Neural cell (in vitro differentiated cells): ENCODE results near the gene ZNF618. TPM values are rescaled to one million over a fixed set of nuclear protein-coding genes. Genes with fewer than 3 reads are reported as not detected.

Source experiments
- H2AFZ ChIP-seq: fragments of 200-600, 300-800 bp; sonication (generic), shearing (Covaris generic); 2 replicates; pipeline ENCODE4 v1.6.0; 2014; ENCODE audit warnings: low read depth, mild to moderate bottlenecking, antibody characterized with exemption, low read length, moderate library complexity
- H3F3A ChIP-seq: fragments of 200-600 bp; shearing (Covaris generic); 2 replicates; pipeline ENCODE4 v1.6.1; 2016; ENCODE audit warnings: mild to moderate bottlenecking, moderate library complexity, mixed read lengths, antibody characterized with exemption, low read length; ENCODE audit not compliant: insufficient read depth, poor library complexity, severe bottlenecking
- H3K27ac ChIP-seq: fragments of 200-600, 300-800 bp; sonication (generic), shearing (Covaris generic); 2 replicates; pipeline ENCODE4 v1.5.1; 2014; ENCODE audit warnings: mild to moderate bottlenecking, low read length, moderate library complexity
- H3K27me3 ChIP-seq: fragments of 300-800, 200-600 bp; sonication (generic), shearing (Covaris generic); 2 replicates; pipeline ENCODE4 v1.6.0; 2014; ENCODE audit warnings: mild to moderate bottlenecking, low read depth, low read length, moderate library complexity; ENCODE audit not compliant: insufficient read depth
- H3K36me3 ChIP-seq: fragments of 300-800, 200-600 bp; sonication (generic), shearing (Covaris generic); 2 replicates; pipeline ENCODE4 v1.5.1; 2014; ENCODE audit warnings: mild to moderate bottlenecking, antibody characterized with exemption, low read length, moderate library complexity; ENCODE audit not compliant: insufficient read depth
- H3K4me2 ChIP-seq: fragments of 300-800, 200-600 bp; sonication (generic), shearing (Covaris generic); 2 replicates; pipeline ENCODE4 v1.6.0; 2014; ENCODE audit warnings: mild to moderate bottlenecking, low read length
- H3K4me3 ChIP-seq: fragments of 300-800, 200-600 bp; sonication (generic), shearing (Covaris generic); 2 replicates; pipeline ENCODE4 v1.5.1; 2014; ENCODE audit warnings: mild to moderate bottlenecking, low read length, moderate library complexity
- H3K79me2 ChIP-seq: fragments of 200-600 bp; shearing (Covaris generic); replicated peaks from 2 replicates; pipeline ENCODE4 v1.6.0; 2014; ENCODE audit warnings: mild to moderate bottlenecking, low read length, moderate library complexity; ENCODE audit not compliant: insufficient read depth
- H3K9ac ChIP-seq: fragments of 300-800, 200-600 bp; sonication (generic), shearing (Covaris generic); 2 replicates; pipeline ENCODE4 v1.6.1; 2016; ENCODE audit warnings: mild to moderate bottlenecking, low read length, mixed read lengths
- H3K9me2 ChIP-seq: fragments of 200-600 bp; shearing (Covaris generic); 2 replicates; pipeline ENCODE4 v1.6.1; 2016; ENCODE audit warnings: mild to moderate bottlenecking, low read length, mixed read lengths; ENCODE audit not compliant: insufficient read depth
- H3K9me3 ChIP-seq: fragments of 200-600, 300-800 bp; sonication (generic), shearing (Covaris generic); 2 replicates; pipeline ENCODE4 v1.6.1; 2016; ENCODE audit warnings: mild to moderate bottlenecking, mixed run types, low read length, moderate library complexity, mixed read lengths
- H4K20me1 ChIP-seq: fragments of 200-600 bp; shearing (Covaris generic); 2 replicates; pipeline ENCODE4 v1.6.1; 2016; ENCODE audit warnings: mild to moderate bottlenecking, mixed run types; ENCODE audit not compliant: insufficient read depth
- EP300 ChIP-seq: fragments of 450-650 bp; conservative IDR thresholded peaks from 2 replicates; pipeline ENCODE4 v1.6.1; 2014; ENCODE audit warnings: antibody characterized with exemption, mild to moderate bottlenecking, moderate library complexity; ENCODE audit not compliant: poor library complexity, severe bottlenecking
- EZH2 ChIP-seq: fragments of 200-600, 300-800 bp; shearing (Covaris generic), sonication (generic); IDR thresholded peaks from 2 replicates; pipeline ENCODE4 v1.6.1; 2014; ENCODE audit warnings: antibody characterized with exemption, low read length, borderline replicate concordance, mild to moderate bottlenecking; ENCODE audit not compliant: insufficient read depth, poor library complexity, severe bottlenecking
- MXI1 ChIP-seq: fragments of 450-650 bp; conservative IDR thresholded peaks from 2 replicates; pipeline ENCODE4 v1.6.1; 2014; ENCODE audit warnings: antibody characterized with exemption, mild to moderate bottlenecking; ENCODE audit not compliant: poor library complexity, severe bottlenecking
- POLR2AphosphoS5 ChIP-seq: IDR thresholded peaks from 2 replicates; pipeline ENCODE4 v1.6.1; 2012
- RAD21 ChIP-seq: fragments of 450-650 bp; conservative IDR thresholded peaks from 2 replicates; pipeline ENCODE4 v1.6.1; 2014; ENCODE audit warnings: antibody characterized with exemption, mild to moderate bottlenecking, moderate library complexity
- SMC3 ChIP-seq: fragments of 450-650 bp; conservative IDR thresholded peaks from 2 replicates; pipeline ENCODE4 v1.6.1; 2014; ENCODE audit warnings: antibody characterized with exemption, mild to moderate bottlenecking, moderate library complexity; ENCODE audit not compliant: poor library complexity
- TAF1 ChIP-seq: IDR thresholded peaks from 2 replicates; pipeline ENCODE4 v1.6.1; 2012; ENCODE audit warnings: low read depth
- polyA plus RNA-seq: library from polyadenylated mRNA; depleted of rRNA; stranded (reverse); fragments of >200 nt; gene quantifications from 2 replicates; pipeline ENCODE4 v1.2.3, GENCODE V29; 2014
- TF ChIP-seq, protein P1 (sequence below): fragments of 450-650 bp; IDR thresholded peaks from 2 replicates; pipeline ENCODE4 v1.5.1; 2014; ENCODE audit warnings: antibody characterized with exemption, mild to moderate bottlenecking, moderate library complexity; ENCODE audit not compliant: poor library complexity, severe bottlenecking
- TF ChIP-seq, protein P2 (sequence below): IDR thresholded peaks from 2 replicates; pipeline ENCODE4 v1.6.1; 2012; ENCODE audit warnings: borderline replicate concordance

Gene ZNF618
- polyA plus RNA-seq, 1 donor from 2014 or later, result 7.1 TPM

DNA sequence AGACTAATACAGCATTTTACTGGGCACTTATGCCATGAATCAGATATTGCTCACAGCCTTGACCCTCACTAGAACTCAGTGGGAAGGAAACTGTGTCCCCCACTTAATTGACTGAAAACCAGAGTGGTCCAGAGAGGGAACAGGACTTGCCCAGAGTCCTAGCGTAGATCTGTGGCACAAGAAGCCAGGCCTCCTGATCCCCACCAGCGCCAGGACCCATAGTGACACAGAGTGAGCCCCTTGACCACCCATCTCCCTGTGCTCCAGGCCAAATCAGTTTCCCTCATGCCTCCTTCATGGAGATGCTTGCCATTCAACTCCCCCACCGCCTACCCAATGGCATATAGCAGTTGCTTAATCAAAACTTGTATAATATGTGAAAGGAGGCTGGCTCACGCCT, 214.7 kb downstream of the ZNF618 start:
- no peaks in the 10 kb centered on the region for H3K9me2 ChIP-seq
- H3K27ac ChIP-seq, result no peak overlapping the region
- no peak overlapping the region for H3K4me2 ChIP-seq
- H4K20me1 ChIP-seq, result no peaks in the 10 kb centered on the region
- no peak overlapping the region for H3K9ac ChIP-seq
- no peaks in the 10 kb centered on the region for H3K36me3 ChIP-seq
- H3K79me2 ChIP-seq, result no peaks in the 10 kb centered on the region
- H3K4me3 ChIP-seq, result no peak overlapping the region
- no peaks in the 10 kb centered on the region for H3K27me3 ChIP-seq
- no peak overlapping the region for H2AFZ ChIP-seq
- TF ChIP-seq POLR2AphosphoS5 (no peak), TAF1 (no peak), EP300 (no peak), MXI1 (no peak), RAD21 (no peak), EZH2 (no peak), SMC3 (no peak)
- TF ChIP-seq, protein P1, sequence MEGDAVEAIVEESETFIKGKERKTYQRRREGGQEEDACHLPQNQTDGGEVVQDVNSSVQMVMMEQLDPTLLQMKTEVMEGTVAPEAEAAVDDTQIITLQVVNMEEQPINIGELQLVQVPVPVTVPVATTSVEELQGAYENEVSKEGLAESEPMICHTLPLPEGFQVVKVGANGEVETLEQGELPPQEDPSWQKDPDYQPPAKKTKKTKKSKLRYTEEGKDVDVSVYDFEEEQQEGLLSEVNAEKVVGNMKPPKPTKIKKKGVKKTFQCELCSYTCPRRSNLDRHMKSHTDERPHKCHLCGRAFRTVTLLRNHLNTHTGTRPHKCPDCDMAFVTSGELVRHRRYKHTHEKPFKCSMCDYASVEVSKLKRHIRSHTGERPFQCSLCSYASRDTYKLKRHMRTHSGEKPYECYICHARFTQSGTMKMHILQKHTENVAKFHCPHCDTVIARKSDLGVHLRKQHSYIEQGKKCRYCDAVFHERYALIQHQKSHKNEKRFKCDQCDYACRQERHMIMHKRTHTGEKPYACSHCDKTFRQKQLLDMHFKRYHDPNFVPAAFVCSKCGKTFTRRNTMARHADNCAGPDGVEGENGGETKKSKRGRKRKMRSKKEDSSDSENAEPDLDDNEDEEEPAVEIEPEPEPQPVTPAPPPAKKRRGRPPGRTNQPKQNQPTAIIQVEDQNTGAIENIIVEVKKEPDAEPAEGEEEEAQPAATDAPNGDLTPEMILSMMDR, result no peak
- TF ChIP-seq, protein P2, sequence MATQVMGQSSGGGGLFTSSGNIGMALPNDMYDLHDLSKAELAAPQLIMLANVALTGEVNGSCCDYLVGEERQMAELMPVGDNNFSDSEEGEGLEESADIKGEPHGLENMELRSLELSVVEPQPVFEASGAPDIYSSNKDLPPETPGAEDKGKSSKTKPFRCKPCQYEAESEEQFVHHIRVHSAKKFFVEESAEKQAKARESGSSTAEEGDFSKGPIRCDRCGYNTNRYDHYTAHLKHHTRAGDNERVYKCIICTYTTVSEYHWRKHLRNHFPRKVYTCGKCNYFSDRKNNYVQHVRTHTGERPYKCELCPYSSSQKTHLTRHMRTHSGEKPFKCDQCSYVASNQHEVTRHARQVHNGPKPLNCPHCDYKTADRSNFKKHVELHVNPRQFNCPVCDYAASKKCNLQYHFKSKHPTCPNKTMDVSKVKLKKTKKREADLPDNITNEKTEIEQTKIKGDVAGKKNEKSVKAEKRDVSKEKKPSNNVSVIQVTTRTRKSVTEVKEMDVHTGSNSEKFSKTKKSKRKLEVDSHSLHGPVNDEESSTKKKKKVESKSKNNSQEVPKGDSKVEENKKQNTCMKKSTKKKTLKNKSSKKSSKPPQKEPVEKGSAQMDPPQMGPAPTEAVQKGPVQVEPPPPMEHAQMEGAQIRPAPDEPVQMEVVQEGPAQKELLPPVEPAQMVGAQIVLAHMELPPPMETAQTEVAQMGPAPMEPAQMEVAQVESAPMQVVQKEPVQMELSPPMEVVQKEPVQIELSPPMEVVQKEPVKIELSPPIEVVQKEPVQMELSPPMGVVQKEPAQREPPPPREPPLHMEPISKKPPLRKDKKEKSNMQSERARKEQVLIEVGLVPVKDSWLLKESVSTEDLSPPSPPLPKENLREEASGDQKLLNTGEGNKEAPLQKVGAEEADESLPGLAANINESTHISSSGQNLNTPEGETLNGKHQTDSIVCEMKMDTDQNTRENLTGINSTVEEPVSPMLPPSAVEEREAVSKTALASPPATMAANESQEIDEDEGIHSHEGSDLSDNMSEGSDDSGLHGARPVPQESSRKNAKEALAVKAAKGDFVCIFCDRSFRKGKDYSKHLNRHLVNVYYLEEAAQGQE, result no peak
- H3F3A ChIP-seq, result no peaks in the 10 kb centered on the region
- H3K9me3 ChIP-seq, result no peaks in the 10 kb centered on the region

DNA sequence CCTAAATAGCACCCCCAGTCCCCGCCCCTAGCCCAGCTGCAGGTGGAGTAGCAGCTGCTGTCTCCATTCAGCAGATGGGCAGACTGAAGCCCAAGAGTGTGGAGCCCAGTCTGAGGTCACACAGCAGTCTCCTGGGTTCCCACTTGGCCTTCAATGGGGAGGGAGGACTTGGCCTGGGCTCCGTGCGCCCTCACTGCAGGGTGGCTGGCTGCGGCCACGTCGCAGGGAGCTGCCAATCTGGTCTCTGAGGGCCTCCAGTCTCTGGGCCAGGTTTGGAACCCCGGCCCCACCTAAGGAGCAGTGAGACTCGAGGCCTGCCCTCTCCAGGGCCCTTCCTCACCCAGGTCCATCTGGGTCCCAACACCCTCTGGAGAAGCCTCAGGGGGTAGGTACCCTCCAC, 215.6 kb downstream of the ZNF618 start:
- H3K9ac ChIP-seq, result no peak overlapping the region
- no peaks in the 10 kb centered on the region for H3K79me2 ChIP-seq
- no peaks in the 10 kb centered on the region for H3K9me3 ChIP-seq
- H3K36me3 ChIP-seq, result no peaks in the 10 kb centered on the region
- no peak overlapping the region for H3K4me2 ChIP-seq
- H3K4me3 ChIP-seq, result no peak overlapping the region
- no peaks in the 10 kb centered on the region for H3K9me2 ChIP-seq
- H4K20me1 ChIP-seq, result no peaks in the 10 kb centered on the region
- H3F3A ChIP-seq, result no peaks in the 10 kb centered on the region
- peaks cover 1% of the 10 kb centered on the region for H3K27me3 ChIP-seq
- no peak overlapping the region for H3K27ac ChIP-seq
- H2AFZ ChIP-seq, result no peak overlapping the region
- TF ChIP-seq, protein P1, result no peak
- TF ChIP-seq, protein P2, result no peak
- no peak for TF ChIP-seq EP300
- TF ChIP-seq TAF1, result no peak
